ENCODE measurements around the gene NINJ2. TPM values are rescaled to one million over a fixed set of nuclear protein-coding genes. Genes with fewer than 3 reads are reported as not detected.

Gene NINJ2
- total and polyA plus RNA-seq, 10 of the 15 experiments (the other 5 are each of a cell fraction or from before 2014, with no cell fraction given), result 8.9 to 51.6 (median 21.3) TPM

DNA sequence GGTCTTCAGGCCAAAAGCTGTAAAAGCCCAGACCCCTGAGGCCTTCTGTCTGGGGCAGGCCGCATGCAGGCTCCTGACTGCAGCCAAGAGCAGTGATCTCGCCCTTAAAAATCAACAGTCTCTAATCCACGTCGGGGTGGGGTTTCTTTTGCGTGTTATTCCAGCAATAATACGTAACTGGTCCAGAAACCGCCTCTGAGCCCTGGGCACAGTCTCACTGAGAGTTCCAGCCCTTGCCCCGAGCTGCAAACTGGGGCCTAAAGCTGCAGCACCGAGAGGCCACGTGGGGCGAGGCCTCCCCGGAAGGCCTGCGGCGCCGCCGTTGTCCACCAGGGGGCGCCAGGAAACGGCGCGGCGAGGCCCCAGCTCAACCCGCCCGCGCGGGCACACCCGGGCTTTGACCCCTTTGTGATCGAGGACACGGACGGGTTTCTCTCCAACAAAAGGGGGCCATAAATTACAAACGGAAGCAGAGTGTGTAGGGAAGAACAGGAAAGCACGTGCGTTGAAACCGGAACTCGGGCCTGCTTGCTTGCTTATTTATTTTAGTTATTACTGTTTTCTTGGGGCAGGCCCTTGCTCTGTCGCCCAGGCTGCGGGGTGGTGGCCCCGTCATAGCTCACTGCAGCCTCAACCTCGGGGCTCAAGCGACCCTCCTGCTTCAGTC, 87.2 kb downstream of the NINJ2 start (continued):
- peak; percentile 57; the same call in 1 of the 2 replicates for TF ChIP-seq ZBTB40 (IDR thresholded peaks at IDR 0.05; ENCODE audit: borderline replicate concordance)
- TF ChIP-seq ZSCAN29 (IDR thresholded peaks at IDR 0.05), result no peak
- TF ChIP-seq EGR1 (IDR thresholded peaks at IDR 0.05; ENCODE audit: borderline replicate concordance in 1 of 2, low read depth in 2 of 2, low read length in 2 of 2), result no peak
- TF ChIP-seq, protein P1, sequence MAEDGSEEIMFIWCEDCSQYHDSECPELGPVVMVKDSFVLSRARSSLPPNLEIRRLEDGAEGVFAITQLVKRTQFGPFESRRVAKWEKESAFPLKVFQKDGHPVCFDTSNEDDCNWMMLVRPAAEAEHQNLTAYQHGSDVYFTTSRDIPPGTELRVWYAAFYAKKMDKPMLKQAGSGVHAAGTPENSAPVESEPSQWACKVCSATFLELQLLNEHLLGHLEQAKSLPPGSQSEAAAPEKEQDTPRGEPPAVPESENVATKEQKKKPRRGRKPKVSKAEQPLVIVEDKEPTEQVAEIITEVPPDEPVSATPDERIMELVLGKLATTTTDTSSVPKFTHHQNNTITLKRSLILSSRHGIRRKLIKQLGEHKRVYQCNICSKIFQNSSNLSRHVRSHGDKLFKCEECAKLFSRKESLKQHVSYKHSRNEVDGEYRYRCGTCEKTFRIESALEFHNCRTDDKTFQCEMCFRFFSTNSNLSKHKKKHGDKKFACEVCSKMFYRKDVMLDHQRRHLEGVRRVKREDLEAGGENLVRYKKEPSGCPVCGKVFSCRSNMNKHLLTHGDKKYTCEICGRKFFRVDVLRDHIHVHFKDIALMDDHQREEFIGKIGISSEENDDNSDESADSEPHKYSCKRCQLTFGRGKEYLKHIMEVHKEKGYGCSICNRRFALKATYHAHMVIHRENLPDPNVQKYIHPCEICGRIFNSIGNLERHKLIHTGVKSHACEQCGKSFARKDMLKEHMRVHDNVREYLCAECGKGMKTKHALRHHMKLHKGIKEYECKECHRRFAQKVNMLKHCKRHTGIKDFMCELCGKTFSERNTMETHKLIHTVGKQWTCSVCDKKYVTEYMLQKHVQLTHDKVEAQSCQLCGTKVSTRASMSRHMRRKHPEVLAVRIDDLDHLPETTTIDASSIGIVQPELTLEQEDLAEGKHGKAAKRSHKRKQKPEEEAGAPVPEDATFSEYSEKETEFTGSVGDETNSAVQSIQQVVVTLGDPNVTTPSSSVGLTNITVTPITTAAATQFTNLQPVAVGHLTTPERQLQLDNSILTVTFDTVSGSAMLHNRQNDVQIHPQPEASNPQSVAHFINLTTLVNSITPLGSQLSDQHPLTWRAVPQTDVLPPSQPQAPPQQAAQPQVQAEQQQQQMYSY (CRISPR knock-in tag; IDR thresholded peaks at IDR 0.05), result no peak
- TF ChIP-seq KDM1A (IDR thresholded peaks at IDR 0.05; ENCODE audit: borderline replicate concordance), result no peak
- TF ChIP-seq POLR2AphosphoS5 (IDR thresholded peaks at IDR 0.05; ENCODE audit: low read length), result no peak
- peak; percentile 14 to 38; a peak in 2 of 4 replicates for TF ChIP-seq IKZF2 (IDR thresholded peaks at IDR 0.05)
- TF ChIP-seq SP1 (IDR thresholded peaks at IDR 0.05; ENCODE audit: low read depth, low read length), result no peak
- TF ChIP-seq BACH1 (IDR thresholded peaks at IDR 0.05; ENCODE audit: borderline replicate concordance), result no peak
- TF ChIP-seq RB1 (IDR thresholded peaks at IDR 0.05; ENCODE audit: borderline replicate concordance), result peak; percentile 84; the same call in 1 of the 2 replicates
- TF ChIP-seq JUNB (IDR thresholded peaks at IDR 0.05), result no peak
- peak; percentile 75; the same call in 1 of the 3 replicates for TF ChIP-seq POU2F2 (IDR thresholded peaks at IDR 0.05; ENCODE audit: borderline replicate concordance, low read depth, low read length)
- no peak for TF ChIP-seq MEF2A (IDR thresholded peaks at IDR 0.05; ENCODE audit: insufficient read depth, low read depth, low read length)
- no peak for TF ChIP-seq ZNF24 (IDR thresholded peaks at IDR 0.05)
- no peak for TF ChIP-seq BRCA1 (IDR thresholded peaks at IDR 0.05; ENCODE audit: low read depth, low read length)
- no peak for TF ChIP-seq NRF1 (conservative IDR thresholded peaks at IDR 0.05; ENCODE audit: low read depth, low read length)
- no peak for TF ChIP-seq WRNIP1 (IDR thresholded peaks at IDR 0.05; ENCODE audit: borderline replicate concordance, low read depth, low read length)
- TF ChIP-seq CBX5 (IDR thresholded peaks at IDR 0.05; ENCODE audit: low read depth), result no peak
- TF ChIP-seq ATF2 (IDR thresholded peaks at IDR 0.05; ENCODE audit: low read length), result no peak
- no peak for TF ChIP-seq FOS (IDR thresholded peaks at IDR 0.05; ENCODE audit: borderline replicate concordance, extremely low read depth, insufficient read length)
- peak; percentile 93 for TF ChIP-seq MAX (IDR thresholded peaks at IDR 0.05; ENCODE audit: low read depth, low read length)
- TF ChIP-seq NFIC (IDR thresholded peaks at IDR 0.05; ENCODE audit: low read depth, low read length), result no peak
- no peak for TF ChIP-seq SMAD5 (IDR thresholded peaks at IDR 0.05; ENCODE audit: low read depth)

Measured in GM12878 (cell line).